Measurements from ENCODE around the gene ITGB5.
"Not testable (repeated sequence)": the region's sequence is repeated elsewhere in the genome, so short reads cannot be mapped to it uniquely, and the experiment has no call there.

Gene ITGB5

GRCh38 chr3:124761935-124762660 lies 125.1 kb downstream of the ITGB5 start:
- H3K4me3 ChIP-seq (ENCODE audit: low read depth, low read length) = no peak overlapping the region
- no peak for DNase-seq (ENCODE audit: low read depth)
- TF ChIP-seq CTCF (IDR thresholded peaks at IDR 0.05; ENCODE audit: insufficient read depth, low read depth, low read length, missing control alignments) = no peak

- no peak overlapping the region for H3K4me3 ChIP-seq (ENCODE audit: low read depth, low read length)
- peak; percentile 85 for DNase-seq (ENCODE audit: low read depth)
- peak; percentile 95 for TF ChIP-seq CTCF (IDR thresholded peaks at IDR 0.05; ENCODE audit: insufficient read depth, low read depth, low read length, missing control alignments)
These were observed 125.8 kb downstream of the ITGB5 start for GRCh38 chr3:124761250-124761796.

- H3K4me3 ChIP-seq (ENCODE audit: low read depth, low read length) = no peak overlapping the region
- DNase-seq (ENCODE audit: low read depth) = no peak
- TF ChIP-seq CTCF (IDR thresholded peaks at IDR 0.05; ENCODE audit: insufficient read depth, low read depth, low read length, missing control alignments) = no peak
These were observed 126.6 kb downstream of the ITGB5 start for GRCh38 chr3:124760601-124761000.

GRCh38 chr3:124759666-124760401 lies 127.3 kb downstream of the ITGB5 start:
- no peak for DNase-seq (ENCODE audit: low read depth)
- TF ChIP-seq CTCF (IDR thresholded peaks at IDR 0.05; ENCODE audit: insufficient read depth, low read depth, low read length, missing control alignments) = no peak
- H3K4me3 ChIP-seq (ENCODE audit: low read depth, low read length) = no peak overlapping the region

GRCh38 chr3:124758851-124759635 lies 128.1 kb downstream of the ITGB5 start:
- TF ChIP-seq CTCF (IDR thresholded peaks at IDR 0.05; ENCODE audit: insufficient read depth, low read depth, low read length, missing control alignments) = no peak
- DNase-seq (ENCODE audit: low read depth) = no peak
- H3K4me3 ChIP-seq (ENCODE audit: low read depth, low read length) = no peak overlapping the region

- not testable (repeated sequence) for DNase-seq (ENCODE audit: low read depth); H3K4me3 ChIP-seq (ENCODE audit: low read depth, low read length)
These were observed 129.2 kb downstream of the ITGB5 start for GRCh38 chr3:124757926-124758325.

GRCh38 chr3:124752051-124752450 lies 135.1 kb downstream of the ITGB5 start:
- no peak overlapping the region for H3K4me3 ChIP-seq (ENCODE audit: low read depth, low read length)
- TF ChIP-seq CTCF (IDR thresholded peaks at IDR 0.05; ENCODE audit: insufficient read depth, low read depth, low read length, missing control alignments) = no peak

More at GRCh38 chr3:124752051-124752450, 135.1 kb downstream of the ITGB5 start:
- no peak for DNase-seq (ENCODE audit: low read depth)
